HEK293 (cell line): ENCODE data around the gene ZNF84.

Source experiments
- CTCF ChIA-PET: fragments of 350-600 bp; formaldehyde crosslinking; extraction: SDS; loops from one replicate; lab custom pipeline; 2021; ENCODE audit warnings: antibody characterized with exemption; lab: Yijun Ruan, JAX
- POLR2A ChIA-PET: fragments of 300-600 bp; formaldehyde crosslinking; extraction: SDS; loops from one replicate; lab custom pipeline; 2020; ENCODE audit warnings: antibody characterized with exemption, inconsistent platforms; lab: Yijun Ruan, JAX
- H3K27ac ChIP-seq: fragments of 200-500 bp; sonication (Bioruptor generic); 2 replicates; pipeline ENCODE4 v1.5.1; 2014; ENCODE audit warnings: low read depth, low read length, control low read depth, inconsistent platforms; ENCODE audit errors: extremely low read depth
- H3K36me3 ChIP-seq, 2 experiments: fragments of 200-500 bp in 1 of 2; sonication (Bioruptor generic) in 1 of 2; 1 replicate in 1 of 2; 2 replicates in 1 of 2; pipeline ENCODE4 v1.5.1; 2014 to 2017; ENCODE audit warnings: inconsistent platforms in 2 of 2, low read length in 2 of 2; ENCODE audit not compliant: control insufficient read depth in 2 of 2, insufficient read depth in 1 of 2
- H3K4me1 ChIP-seq: fragments of 200-500 bp; sonication (Bioruptor generic); 2 replicates; pipeline ENCODE4 v1.5.1; 2014; ENCODE audit warnings: mild to moderate bottlenecking, low read length, inconsistent platforms; ENCODE audit not compliant: control insufficient read depth, insufficient read depth
- H3K4me3 ChIP-seq: 2 replicates; pipeline ENCODE4 v1.5.1; 2011; ENCODE audit warnings: low read depth, mild to moderate bottlenecking, control low read depth, low read length, moderate library complexity
- H3K9me3 ChIP-seq: fragments of 200-500 bp; sonication (Bioruptor generic); 2 replicates; pipeline ENCODE4 v1.5.1; 2014; ENCODE audit warnings: low read depth, low read length, inconsistent platforms; ENCODE audit not compliant: control insufficient read depth, insufficient read depth
- GLIS2 ChIP-seq: fragments of 450-650 bp; formaldehyde crosslinking; IDR thresholded peaks from 2 replicates; pipeline ENCODE4 v1.5.1; 2016; ENCODE audit warnings: missing biosample characterization, missing genetic modification characterization
- OSR2 ChIP-seq: fragments of 450-650 bp; formaldehyde crosslinking; IDR thresholded peaks from 2 replicates; pipeline ENCODE4 v1.5.1; 2016; ENCODE audit warnings: missing biosample characterization, missing genetic modification characterization
- ZBTB20 ChIP-seq: fragments of 450-650 bp; formaldehyde crosslinking; IDR thresholded peaks from 2 replicates; pipeline ENCODE4 v1.5.1; 2016; ENCODE audit warnings: missing biosample characterization, missing genetic modification characterization
- ZBTB7A ChIP-seq: fragments of 450-650 bp; formaldehyde crosslinking; IDR thresholded peaks from 2 replicates; pipeline ENCODE4 v1.5.1; 2016; ENCODE audit warnings: low read depth, missing biosample characterization, missing genetic modification characterization
- ZBTB8A ChIP-seq: fragments of 450-650 bp; formaldehyde crosslinking; IDR thresholded peaks from 2 replicates; pipeline ENCODE4 v1.5.1; 2016; ENCODE audit warnings: missing biosample characterization, missing genetic modification characterization
- ZFP37 ChIP-seq: fragments of 450-650 bp; formaldehyde crosslinking; IDR thresholded peaks from 2 replicates; pipeline ENCODE4 v1.5.1; 2016; ENCODE audit warnings: missing biosample characterization, missing genetic modification characterization
- ZFP69B ChIP-seq: fragments of 450-650 bp; formaldehyde crosslinking; IDR thresholded peaks from 2 replicates; pipeline ENCODE4 v1.5.1; 2016; ENCODE audit warnings: missing biosample characterization, missing genetic modification characterization
- ZNF311 ChIP-seq: fragments of 450-650 bp; formaldehyde crosslinking; IDR thresholded peaks from 2 replicates; pipeline ENCODE4 v1.5.1; 2017; ENCODE audit warnings: missing biosample characterization, missing genetic modification characterization, borderline replicate concordance
- ZNF394 ChIP-seq: fragments of 450-650 bp; formaldehyde crosslinking; IDR thresholded peaks from 2 replicates; pipeline ENCODE4 v1.5.1; 2016; ENCODE audit warnings: missing biosample characterization, missing genetic modification characterization, mild to moderate bottlenecking, moderate library complexity, borderline replicate concordance
- ZNF518A ChIP-seq: fragments of 450-650 bp; formaldehyde crosslinking; conservative IDR thresholded peaks from 2 replicates; pipeline ENCODE4 v1.5.1; 2016; ENCODE audit warnings: low read depth, missing biosample characterization, missing genetic modification characterization
- ZNF600 ChIP-seq: fragments of 450-650 bp; formaldehyde crosslinking; IDR thresholded peaks from 2 replicates; pipeline ENCODE4 v1.5.1; 2016; ENCODE audit warnings: missing biosample characterization, missing genetic modification characterization
- ZNF785 ChIP-seq: fragments of 450-650 bp; formaldehyde crosslinking; IDR thresholded peaks from 2 replicates; pipeline ENCODE4 v1.5.1; 2016; ENCODE audit warnings: missing biosample characterization, missing genetic modification characterization
- TF ChIP-seq, protein P1 (sequence below): fragments of 450-650 bp; formaldehyde crosslinking; IDR thresholded peaks from 2 replicates; pipeline ENCODE4 v1.5.1; 2016; ENCODE audit warnings: missing biosample characterization, missing genetic modification characterization
- TF ChIP-seq, protein P2 (sequence below): fragments of 450-650 bp; formaldehyde crosslinking; IDR thresholded peaks from 2 replicates; pipeline ENCODE4 v1.5.1; 2016; ENCODE audit warnings: missing biosample characterization, missing genetic modification characterization, low read depth
- TF ChIP-seq, protein P3 (sequence below): fragments of 450-650 bp; formaldehyde crosslinking; IDR thresholded peaks from 2 replicates; pipeline ENCODE4 v1.5.1; 2016; ENCODE audit warnings: missing biosample characterization, missing genetic modification characterization

The ZNF84 gene

GRCh38 chr12:133081159-133081780 is 44.0 kb downstream of the ZNF84 start:
- Histone ChIP-seq H3K36me3 (peaks cover 35 to 46% of the 10 kb centered on the region in 2 experiments), H3K4me3 (peak overlapping the region; percentile 79), H3K4me1 (no peaks in the 10 kb centered on the region), H3K9me3 (peaks cover 5% of the 10 kb centered on the region), H3K27ac (peak overlapping the region; percentile 89)
- ChIA-PET POLR2A (interaction anchor here (0.6 kb wide), 1 partner anchor 48 kb away, joined by 6 read pairs; no protein-coding TSS in a partner anchor), CTCF (interaction anchor here (0.6 kb wide), 1 partner anchor 172 kb away, joined by 3 read pairs; no protein-coding TSS in a partner anchor)
- no peak for TF ChIP-seq OSR2 (tag by site-specific recombination)
- 0 out of 2 replicates have a peak, but pooled peaks have one; percentile 9 for TF ChIP-seq ZFP37 (tag by site-specific recombination)
- TF ChIP-seq GLIS2 (tag by site-specific recombination) = peak; percentile 64
- TF ChIP-seq ZBTB8A (tag by site-specific recombination) = peak; percentile 68
- TF ChIP-seq, protein P1, sequence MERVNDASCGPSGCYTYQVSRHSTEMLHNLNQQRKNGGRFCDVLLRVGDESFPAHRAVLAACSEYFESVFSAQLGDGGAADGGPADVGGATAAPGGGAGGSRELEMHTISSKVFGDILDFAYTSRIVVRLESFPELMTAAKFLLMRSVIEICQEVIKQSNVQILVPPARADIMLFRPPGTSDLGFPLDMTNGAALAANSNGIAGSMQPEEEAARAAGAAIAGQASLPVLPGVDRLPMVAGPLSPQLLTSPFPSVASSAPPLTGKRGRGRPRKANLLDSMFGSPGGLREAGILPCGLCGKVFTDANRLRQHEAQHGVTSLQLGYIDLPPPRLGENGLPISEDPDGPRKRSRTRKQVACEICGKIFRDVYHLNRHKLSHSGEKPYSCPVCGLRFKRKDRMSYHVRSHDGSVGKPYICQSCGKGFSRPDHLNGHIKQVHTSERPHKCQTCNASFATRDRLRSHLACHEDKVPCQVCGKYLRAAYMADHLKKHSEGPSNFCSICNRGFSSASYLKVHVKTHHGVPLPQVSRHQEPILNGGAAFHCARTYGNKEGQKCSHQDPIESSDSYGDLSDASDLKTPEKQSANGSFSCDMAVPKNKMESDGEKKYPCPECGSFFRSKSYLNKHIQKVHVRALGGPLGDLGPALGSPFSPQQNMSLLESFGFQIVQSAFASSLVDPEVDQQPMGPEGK (tag by site-specific recombination) = peak; percentile 24
- peak; percentile 50; the same call in 1 of the 2 replicates for TF ChIP-seq ZBTB20 (tag by site-specific recombination)
- TF ChIP-seq ZNF785 = no peak
- no peak for TF ChIP-seq ZNF518A (tag by site-specific recombination)
- 0 out of 2 replicates have a peak, but pooled peaks have one; percentile 2 for TF ChIP-seq ZFP69B
- TF ChIP-seq ZNF600 (tag by site-specific recombination) = peak; percentile 8; the same call in 1 of the 2 replicates
- TF ChIP-seq ZNF394 (tag by site-specific recombination) = 0 out of 2 replicates have a peak, but pooled peaks have one; percentile 3
- TF ChIP-seq ZBTB7A (tag by site-specific recombination) = no peak
- TF ChIP-seq, protein P2, sequence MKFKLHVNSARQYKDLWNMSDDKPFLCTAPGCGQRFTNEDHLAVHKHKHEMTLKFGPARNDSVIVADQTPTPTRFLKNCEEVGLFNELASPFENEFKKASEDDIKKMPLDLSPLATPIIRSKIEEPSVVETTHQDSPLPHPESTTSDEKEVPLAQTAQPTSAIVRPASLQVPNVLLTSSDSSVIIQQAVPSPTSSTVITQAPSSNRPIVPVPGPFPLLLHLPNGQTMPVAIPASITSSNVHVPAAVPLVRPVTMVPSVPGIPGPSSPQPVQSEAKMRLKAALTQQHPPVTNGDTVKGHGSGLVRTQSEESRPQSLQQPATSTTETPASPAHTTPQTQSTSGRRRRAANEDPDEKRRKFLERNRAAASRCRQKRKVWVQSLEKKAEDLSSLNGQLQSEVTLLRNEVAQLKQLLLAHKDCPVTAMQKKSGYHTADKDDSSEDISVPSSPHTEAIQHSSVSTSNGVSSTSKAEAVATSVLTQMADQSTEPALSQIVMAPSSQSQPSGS (tag by site-specific recombination) = no peak
- TF ChIP-seq, protein P3, sequence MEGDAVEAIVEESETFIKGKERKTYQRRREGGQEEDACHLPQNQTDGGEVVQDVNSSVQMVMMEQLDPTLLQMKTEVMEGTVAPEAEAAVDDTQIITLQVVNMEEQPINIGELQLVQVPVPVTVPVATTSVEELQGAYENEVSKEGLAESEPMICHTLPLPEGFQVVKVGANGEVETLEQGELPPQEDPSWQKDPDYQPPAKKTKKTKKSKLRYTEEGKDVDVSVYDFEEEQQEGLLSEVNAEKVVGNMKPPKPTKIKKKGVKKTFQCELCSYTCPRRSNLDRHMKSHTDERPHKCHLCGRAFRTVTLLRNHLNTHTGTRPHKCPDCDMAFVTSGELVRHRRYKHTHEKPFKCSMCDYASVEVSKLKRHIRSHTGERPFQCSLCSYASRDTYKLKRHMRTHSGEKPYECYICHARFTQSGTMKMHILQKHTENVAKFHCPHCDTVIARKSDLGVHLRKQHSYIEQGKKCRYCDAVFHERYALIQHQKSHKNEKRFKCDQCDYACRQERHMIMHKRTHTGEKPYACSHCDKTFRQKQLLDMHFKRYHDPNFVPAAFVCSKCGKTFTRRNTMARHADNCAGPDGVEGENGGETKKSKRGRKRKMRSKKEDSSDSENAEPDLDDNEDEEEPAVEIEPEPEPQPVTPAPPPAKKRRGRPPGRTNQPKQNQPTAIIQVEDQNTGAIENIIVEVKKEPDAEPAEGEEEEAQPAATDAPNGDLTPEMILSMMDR (tag by site-specific recombination) = no peak
- no peak for TF ChIP-seq ZNF311 (tag by site-specific recombination)
